Measurements from ENCODE around the gene CTBP2.

The CTBP2 gene

DNA sequence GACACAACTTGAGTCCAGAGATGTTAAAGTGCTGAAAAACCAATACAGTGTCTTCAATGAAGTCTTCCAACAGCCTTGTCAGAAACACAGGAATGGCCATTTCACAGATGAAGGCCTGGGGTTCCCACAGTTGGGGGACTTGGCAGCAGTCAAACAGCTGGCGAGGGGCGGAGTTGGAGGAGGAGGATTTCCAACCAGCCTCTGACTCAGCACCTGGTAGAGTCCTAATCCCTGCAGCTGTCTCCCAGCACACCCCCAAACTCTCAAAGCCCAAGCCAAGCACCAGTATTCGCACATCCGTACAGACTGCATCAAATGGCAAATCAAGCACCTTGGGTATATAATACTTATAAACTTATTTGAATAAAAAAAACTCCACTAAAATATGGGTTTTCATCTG lies 28.0 kb downstream of the CTBP2 start:
- no peak overlapping the region for H3K4me3 ChIP-seq (ENCODE audit: low read length)
- H3K27ac ChIP-seq (ENCODE audit: low read depth, low read length), result no peak overlapping the region
- no peaks in the 10 kb centered on the region for H3K4me1 ChIP-seq (ENCODE audit: control insufficient read depth, low read length)
- no peaks in the 10 kb centered on the region for H3K9me2 ChIP-seq (replicated peaks; ENCODE audit: control insufficient read depth, low read length)
- no peaks in the 10 kb centered on the region for H3K9me3 ChIP-seq (ENCODE audit: control insufficient read depth, insufficient read depth, low read length)
- 0 out of 2 replicates have a peak, but pooled peaks cover 7% of the 10 kb centered on the region for H4K20me1 ChIP-seq (ENCODE audit: control insufficient read depth, insufficient read depth, low read depth, low read length)
- H3K36me3 ChIP-seq (ENCODE audit: control insufficient read depth, low read length), result no peaks in the 10 kb centered on the region
- no peaks in the 10 kb centered on the region for H3K27me3 ChIP-seq (ENCODE audit: control insufficient read depth, low read length)
- TF ChIP-seq, protein P1, sequence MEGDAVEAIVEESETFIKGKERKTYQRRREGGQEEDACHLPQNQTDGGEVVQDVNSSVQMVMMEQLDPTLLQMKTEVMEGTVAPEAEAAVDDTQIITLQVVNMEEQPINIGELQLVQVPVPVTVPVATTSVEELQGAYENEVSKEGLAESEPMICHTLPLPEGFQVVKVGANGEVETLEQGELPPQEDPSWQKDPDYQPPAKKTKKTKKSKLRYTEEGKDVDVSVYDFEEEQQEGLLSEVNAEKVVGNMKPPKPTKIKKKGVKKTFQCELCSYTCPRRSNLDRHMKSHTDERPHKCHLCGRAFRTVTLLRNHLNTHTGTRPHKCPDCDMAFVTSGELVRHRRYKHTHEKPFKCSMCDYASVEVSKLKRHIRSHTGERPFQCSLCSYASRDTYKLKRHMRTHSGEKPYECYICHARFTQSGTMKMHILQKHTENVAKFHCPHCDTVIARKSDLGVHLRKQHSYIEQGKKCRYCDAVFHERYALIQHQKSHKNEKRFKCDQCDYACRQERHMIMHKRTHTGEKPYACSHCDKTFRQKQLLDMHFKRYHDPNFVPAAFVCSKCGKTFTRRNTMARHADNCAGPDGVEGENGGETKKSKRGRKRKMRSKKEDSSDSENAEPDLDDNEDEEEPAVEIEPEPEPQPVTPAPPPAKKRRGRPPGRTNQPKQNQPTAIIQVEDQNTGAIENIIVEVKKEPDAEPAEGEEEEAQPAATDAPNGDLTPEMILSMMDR (IDR thresholded peaks at IDR 0.05; ENCODE audit: low read depth, low read length, poor library complexity, severe bottlenecking), result no peak
- TF ChIP-seq EZH2phosphoT487 (IDR thresholded peaks at IDR 0.05; ENCODE audit: borderline replicate concordance, low read length), result no peak
- no peak overlapping the region for H3K4me2 ChIP-seq (ENCODE audit: low read length)
- H3F3A ChIP-seq (ENCODE audit: control insufficient read depth, insufficient read depth), result no peaks in the 10 kb centered on the region
- peaks cover 30% of the 10 kb centered on the region for H3K79me2 ChIP-seq (ENCODE audit: control insufficient read depth, low read length)

DNA sequence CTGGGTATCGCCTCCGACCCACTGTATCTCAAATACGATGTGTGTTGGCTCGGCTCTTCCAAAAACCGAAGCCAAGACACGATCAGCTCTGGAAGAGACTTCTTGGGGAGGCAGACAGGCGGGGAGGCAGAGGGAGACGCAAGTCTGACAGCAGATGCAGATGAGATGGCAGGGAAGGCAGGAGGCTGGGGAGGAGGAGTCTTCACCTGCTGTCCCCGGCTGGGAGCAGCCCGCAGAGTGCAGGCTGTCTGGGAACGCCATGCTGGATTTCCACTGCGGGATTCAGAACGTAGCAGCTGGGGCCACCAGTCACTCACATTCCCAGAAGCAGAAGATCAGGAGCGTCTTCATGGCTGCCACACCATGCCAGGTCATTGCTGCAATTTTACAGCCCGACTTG lies 29.4 kb downstream of the CTBP2 start:
- TF ChIP-seq EZH2phosphoT487 (IDR thresholded peaks at IDR 0.05; ENCODE audit: borderline replicate concordance, low read length), result no peak
- TF ChIP-seq, protein P1 (IDR thresholded peaks at IDR 0.05; ENCODE audit: low read depth, low read length, poor library complexity, severe bottlenecking), result no peak
- Histone ChIP-seq H3K27ac (ENCODE audit: low read depth, low read length) (no peak overlapping the region), H3K4me1 (ENCODE audit: control insufficient read depth, low read length) (no peaks in the 10 kb centered on the region), H3K79me2 (ENCODE audit: control insufficient read depth, low read length) (peaks cover 29% of the 10 kb centered on the region), H3F3A (ENCODE audit: control insufficient read depth, insufficient read depth) (no peaks in the 10 kb centered on the region), H4K20me1 (ENCODE audit: control insufficient read depth, insufficient read depth, low read depth, low read length) (0 out of 2 replicates have a peak, but pooled peaks cover 8% of the 10 kb centered on the region), H3K9me2 (replicated peaks; ENCODE audit: control insufficient read depth, low read length) (no peaks in the 10 kb centered on the region), H3K4me3 (ENCODE audit: low read length) (no peak overlapping the region), H3K9me3 (ENCODE audit: control insufficient read depth, insufficient read depth, low read length) (no peaks in the 10 kb centered on the region), H3K36me3 (ENCODE audit: control insufficient read depth, low read length) (no peaks in the 10 kb centered on the region), H3K27me3 (ENCODE audit: control insufficient read depth, low read length) (no peaks in the 10 kb centered on the region), H3K4me2 (ENCODE audit: low read length) (no peak overlapping the region)

DNA sequence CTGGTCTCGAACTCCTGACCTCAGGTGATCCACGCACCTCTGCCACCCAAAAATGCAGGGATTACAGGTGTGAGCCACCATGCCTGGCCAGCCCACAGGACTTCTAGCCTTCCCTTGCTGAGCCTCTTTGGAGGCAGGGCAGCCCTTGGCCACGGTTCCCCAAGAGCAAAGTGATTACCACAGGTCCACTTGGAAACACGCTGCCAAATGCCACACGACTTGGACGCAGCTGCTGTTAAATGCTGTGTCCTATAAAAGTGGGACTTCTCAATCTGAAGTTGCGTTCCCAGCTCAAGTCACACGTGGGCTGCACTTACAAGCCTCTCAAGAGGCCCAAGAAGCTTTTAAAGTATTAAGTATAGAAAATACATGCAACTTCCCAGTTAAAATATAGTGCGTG lies 30.1 kb downstream of the CTBP2 start:
- no peaks in the 10 kb centered on the region for H3K27me3 ChIP-seq (ENCODE audit: control insufficient read depth, low read length)
- no peak overlapping the region for H3K4me2 ChIP-seq (ENCODE audit: low read length)
- H3K9me3 ChIP-seq (ENCODE audit: control insufficient read depth, insufficient read depth, low read length), result no peaks in the 10 kb centered on the region
- no peak overlapping the region for H3K27ac ChIP-seq (ENCODE audit: low read depth, low read length)
- H3K9me2 ChIP-seq (replicated peaks; ENCODE audit: control insufficient read depth, low read length), result no peaks in the 10 kb centered on the region
- TF ChIP-seq, protein P1 (IDR thresholded peaks at IDR 0.05; ENCODE audit: low read depth, low read length, poor library complexity, severe bottlenecking), result no peak
- no peak for TF ChIP-seq EZH2phosphoT487 (IDR thresholded peaks at IDR 0.05; ENCODE audit: borderline replicate concordance, low read length)
- no peak overlapping the region for H3K4me3 ChIP-seq (ENCODE audit: low read length)
- H3F3A ChIP-seq (ENCODE audit: control insufficient read depth, insufficient read depth), result no peaks in the 10 kb centered on the region
- H3K36me3 ChIP-seq (ENCODE audit: control insufficient read depth, low read length), result no peaks in the 10 kb centered on the region
- no peaks in the 10 kb centered on the region for H3K4me1 ChIP-seq (ENCODE audit: control insufficient read depth, low read length)
- peaks cover 33% of the 10 kb centered on the region for H3K79me2 ChIP-seq (ENCODE audit: control insufficient read depth, low read length)
- H4K20me1 ChIP-seq (ENCODE audit: control insufficient read depth, insufficient read depth, low read depth, low read length), result 0 out of 2 replicates have a peak, but pooled peaks cover 8% of the 10 kb centered on the region
